SU-DHL-6 (cell line): ENCODE results near the gene RMP24.

Experiments used
- EZH2phosphoT487 ChIP-seq: fragments of 200-600 bp; sonication (generic), shearing (Covaris generic); conservative IDR thresholded peaks from 2 replicates; pipeline ENCODE4 v1.6.1; 2018; ENCODE audit warnings: mild to moderate bottlenecking, antibody characterized with exemption, low read length, moderate library complexity, mixed read lengths
- TF ChIP-seq, protein P1 (sequence below): fragments of 200-600 bp; sonication (generic); IDR thresholded peaks from one replicate; pipeline ENCODE4 v1.5.1; 2017; ENCODE audit warnings: antibody characterized with exemption, mild to moderate bottlenecking, low read length, moderate library complexity; ENCODE audit not compliant: insufficient read depth, poor library complexity, severe bottlenecking

DNA sequence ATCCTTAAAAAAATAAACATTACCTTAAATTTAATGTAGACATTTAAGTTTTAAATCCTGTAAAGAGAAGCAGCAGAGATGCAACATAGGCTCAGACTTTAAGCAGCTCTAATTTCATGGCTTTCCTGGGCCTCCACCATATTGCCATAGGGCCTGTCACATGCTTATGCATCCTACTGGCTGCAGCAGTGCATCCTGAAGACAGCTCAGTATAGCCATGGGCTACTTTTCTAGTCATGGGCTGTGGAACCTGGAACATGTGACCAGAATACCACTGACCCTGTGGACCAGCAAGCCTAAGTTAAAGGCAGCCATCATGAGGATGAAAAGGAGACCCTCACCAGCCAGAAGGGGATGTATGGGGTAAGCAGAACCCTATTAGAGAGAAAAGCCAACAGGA, 10.7 kb downstream of the RMP24 start:
- TF ChIP-seq, protein P1, sequence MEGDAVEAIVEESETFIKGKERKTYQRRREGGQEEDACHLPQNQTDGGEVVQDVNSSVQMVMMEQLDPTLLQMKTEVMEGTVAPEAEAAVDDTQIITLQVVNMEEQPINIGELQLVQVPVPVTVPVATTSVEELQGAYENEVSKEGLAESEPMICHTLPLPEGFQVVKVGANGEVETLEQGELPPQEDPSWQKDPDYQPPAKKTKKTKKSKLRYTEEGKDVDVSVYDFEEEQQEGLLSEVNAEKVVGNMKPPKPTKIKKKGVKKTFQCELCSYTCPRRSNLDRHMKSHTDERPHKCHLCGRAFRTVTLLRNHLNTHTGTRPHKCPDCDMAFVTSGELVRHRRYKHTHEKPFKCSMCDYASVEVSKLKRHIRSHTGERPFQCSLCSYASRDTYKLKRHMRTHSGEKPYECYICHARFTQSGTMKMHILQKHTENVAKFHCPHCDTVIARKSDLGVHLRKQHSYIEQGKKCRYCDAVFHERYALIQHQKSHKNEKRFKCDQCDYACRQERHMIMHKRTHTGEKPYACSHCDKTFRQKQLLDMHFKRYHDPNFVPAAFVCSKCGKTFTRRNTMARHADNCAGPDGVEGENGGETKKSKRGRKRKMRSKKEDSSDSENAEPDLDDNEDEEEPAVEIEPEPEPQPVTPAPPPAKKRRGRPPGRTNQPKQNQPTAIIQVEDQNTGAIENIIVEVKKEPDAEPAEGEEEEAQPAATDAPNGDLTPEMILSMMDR = no peak
- no peak for TF ChIP-seq EZH2phosphoT487
